Fibroblast of lung (primary cell): ENCODE data around the gene VWA5B1.

Source experiments
- CTCF ChIP-seq, 2 donors: IDR thresholded peaks in 1 of 2; conservative IDR thresholded peaks in 1 of 2; 1 replicate in 1 of 2; 2 replicates in 1 of 2; pipeline ENCODE4 v1.5.1; 2011 to 2012; ENCODE audit warnings: low read length in 2 of 2, control low read depth in 1 of 2, inconsistent platforms in 1 of 2, low read depth in 1 of 2, mild to moderate bottlenecking in 1 of 2
- EZH2 ChIP-seq: IDR thresholded peaks from 2 replicates; pipeline ENCODE4 v1.5.1; 2012; ENCODE audit warnings: low read length, control low read depth, mild to moderate bottlenecking; ENCODE audit errors: missing control alignments

- no peak for TF ChIP-seq CTCF (conservative IDR thresholded peaks at IDR 0.05 in 1 of 2, IDR thresholded peaks at IDR 0.05 in 1 of 2; ENCODE audit: low read depth in 1 of 2, low read length in 2 of 2)
- TF ChIP-seq EZH2, result no peak
Measured at GRCh38 chr1:20356850-20357459, 66.3 kb downstream of the VWA5B1 start.
